IPS DF 4.7 (cell line): Measurements from ENCODE around the gene PRKCA.

Experiments
- DNase-seq: peaks from one replicate; pipeline ENCODE4 v3.0.0-alpha.2; 2013; ENCODE audit warnings: low spot score; ENCODE audit errors: extremely low read depth

The PRKCA gene

GRCh38 chr17:66571745-66572144 lies 269.3 kb downstream of the PRKCA start:
- DNase-seq: no peak

GRCh38 chr17:66573078-66573477 lies 270.7 kb downstream of the PRKCA start:
- DNase-seq: no peak

- DNase-seq: no peak
These were observed 271.7 kb downstream of the PRKCA start for GRCh38 chr17:66574123-66574522.

- no peak for DNase-seq
These were observed 274.1 kb downstream of the PRKCA start for GRCh38 chr17:66576473-66576872.

- no peak for DNase-seq
These were observed 274.6 kb downstream of the PRKCA start for GRCh38 chr17:66577041-66577440.

GRCh38 chr17:66578781-66579489 lies 276.5 kb downstream of the PRKCA start:
- DNase-seq: no peak

- DNase-seq: no peak
These were observed 277.1 kb downstream of the PRKCA start for GRCh38 chr17:66579556-66579955.

GRCh38 chr17:66580184-66580955 lies 278.0 kb downstream of the PRKCA start:
- no peak for DNase-seq

GRCh38 chr17:66580956-66581391 lies 278.6 kb downstream of the PRKCA start:
- no peak for DNase-seq

- no peak for DNase-seq
These were observed 280.1 kb downstream of the PRKCA start for GRCh38 chr17:66582373-66583111.

GRCh38 chr17:66583112-66583748 lies 280.8 kb downstream of the PRKCA start:
- no peak for DNase-seq

- no peak for DNase-seq
These were observed 282.5 kb downstream of the PRKCA start for GRCh38 chr17:66584927-66585326.

GRCh38 chr17:66585472-66585871 lies 283.1 kb downstream of the PRKCA start:
- DNase-seq: no peak

- no peak for DNase-seq
These were observed 287.5 kb downstream of the PRKCA start for GRCh38 chr17:66589892-66590291.

- DNase-seq: no peak
These were observed 290.7 kb downstream of the PRKCA start for GRCh38 chr17:66593116-66593515.

GRCh38 chr17:66595893-66596292 lies 293.5 kb downstream of the PRKCA start:
- DNase-seq: no peak

GRCh38 chr17:66602659-66603384 lies 300.4 kb downstream of the PRKCA start:
- DNase-seq: no peak

- no peak for DNase-seq
These were observed 302.0 kb downstream of the PRKCA start for GRCh38 chr17:66604376-66604775.

GRCh38 chr17:66605541-66605940 lies 303.1 kb downstream of the PRKCA start:
- no peak for DNase-seq

GRCh38 chr17:66610361-66611133 lies 308.1 kb downstream of the PRKCA start:
- no peak for DNase-seq
